GM18861 (cell line): ENCODE data around the gene UBA3.

Experiments used
- ATAC-seq: cut with Tn5 transposase; IDR thresholded peaks from one replicate; pipeline ENCODE4 v1.9.1; 2021; ENCODE audit not compliant: unreplicated experiment

The UBA3 gene

DNA sequence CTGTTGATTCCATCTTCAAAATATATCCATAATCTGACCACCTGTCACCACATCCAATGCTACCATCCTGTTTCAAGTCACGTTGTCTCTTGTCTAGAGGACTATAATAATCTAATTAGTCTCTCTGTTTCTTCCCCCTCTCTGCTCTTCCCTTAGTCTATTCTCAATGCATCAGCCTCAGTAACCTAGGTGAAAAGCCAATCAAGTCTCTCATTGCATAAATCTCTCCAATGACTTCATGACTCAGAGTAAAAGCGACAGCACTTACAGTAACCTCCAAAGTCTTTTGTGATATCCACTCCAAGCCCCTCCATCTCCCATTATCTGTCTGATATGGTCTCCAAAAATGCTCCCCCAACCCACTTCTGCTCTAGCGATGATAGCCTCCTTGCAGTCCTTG is 7.2 kb downstream of the UBA3 start:
- ATAC-seq = no peak

- ATAC-seq = no peak
These were observed 14.0 kb downstream of the UBA3 start for GRCh38 chr3:69066121-69066520.

DNA sequence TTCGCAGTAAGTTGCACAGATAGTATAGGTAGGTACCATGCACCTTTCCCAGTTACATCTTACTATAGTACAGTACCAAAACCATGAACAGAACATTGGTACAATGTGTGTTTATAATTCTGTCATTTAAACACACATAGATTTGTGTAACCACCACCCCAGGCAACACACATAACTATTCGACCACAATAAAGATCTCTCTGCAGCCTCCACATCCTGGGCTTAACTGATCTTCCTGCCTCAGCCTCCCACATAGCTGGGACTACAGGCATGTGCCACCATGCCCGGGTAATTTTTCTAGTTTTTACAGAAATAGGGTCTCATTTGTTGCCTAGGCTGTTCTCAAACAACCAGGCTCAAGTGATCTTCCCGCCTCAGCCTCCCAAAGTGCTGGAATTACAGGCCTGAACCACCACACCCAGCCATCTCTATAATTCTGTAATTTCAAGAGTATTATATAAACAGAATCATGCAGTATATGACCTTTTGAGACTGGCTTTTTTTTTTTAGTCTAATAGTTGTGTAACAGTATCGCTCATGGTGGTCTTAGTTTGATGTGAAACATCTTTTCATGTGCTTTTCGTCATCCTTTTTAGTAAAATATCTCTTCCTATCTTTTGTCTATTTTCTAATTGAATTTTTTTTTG is 14.7 kb downstream of the UBA3 start:
- ATAC-seq = no peak

GRCh38 chr3:69063636-69064035 is 16.5 kb downstream of the UBA3 start:
- no peak for ATAC-seq

DNA sequence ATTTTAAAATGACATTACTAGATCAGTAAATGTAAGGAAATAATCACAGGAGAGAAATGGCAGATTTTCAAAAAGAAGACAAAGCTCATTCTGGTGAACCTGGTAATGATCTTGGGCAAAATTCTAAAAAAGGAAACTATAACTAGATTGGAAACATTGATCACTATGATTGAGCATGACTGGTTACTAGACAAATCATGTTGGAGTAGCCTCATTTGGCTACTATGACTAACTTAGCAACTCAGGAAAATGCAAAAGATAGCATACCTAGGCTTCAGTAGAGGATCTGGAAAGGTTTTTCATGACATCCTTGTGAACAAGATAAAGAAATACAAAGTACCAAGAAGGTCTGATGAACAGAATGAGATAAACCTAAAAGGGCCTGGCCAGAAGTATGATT is 20.5 kb downstream of the UBA3 start:
- ATAC-seq = no peak

DNA sequence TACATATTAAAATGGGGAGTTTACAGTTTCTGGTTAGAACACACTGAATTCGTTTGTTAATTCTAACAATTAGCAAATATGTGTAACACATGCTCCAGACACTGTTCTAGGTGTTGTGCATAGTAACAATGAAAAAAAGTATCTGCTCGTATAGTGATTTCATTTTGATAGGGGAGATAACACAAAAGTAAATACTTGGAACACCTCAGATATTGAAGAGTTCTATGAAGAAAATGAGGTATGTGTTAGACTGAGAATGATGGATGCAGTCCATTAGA is 21.3 kb downstream of the UBA3 start:
- ATAC-seq = no peak

DNA sequence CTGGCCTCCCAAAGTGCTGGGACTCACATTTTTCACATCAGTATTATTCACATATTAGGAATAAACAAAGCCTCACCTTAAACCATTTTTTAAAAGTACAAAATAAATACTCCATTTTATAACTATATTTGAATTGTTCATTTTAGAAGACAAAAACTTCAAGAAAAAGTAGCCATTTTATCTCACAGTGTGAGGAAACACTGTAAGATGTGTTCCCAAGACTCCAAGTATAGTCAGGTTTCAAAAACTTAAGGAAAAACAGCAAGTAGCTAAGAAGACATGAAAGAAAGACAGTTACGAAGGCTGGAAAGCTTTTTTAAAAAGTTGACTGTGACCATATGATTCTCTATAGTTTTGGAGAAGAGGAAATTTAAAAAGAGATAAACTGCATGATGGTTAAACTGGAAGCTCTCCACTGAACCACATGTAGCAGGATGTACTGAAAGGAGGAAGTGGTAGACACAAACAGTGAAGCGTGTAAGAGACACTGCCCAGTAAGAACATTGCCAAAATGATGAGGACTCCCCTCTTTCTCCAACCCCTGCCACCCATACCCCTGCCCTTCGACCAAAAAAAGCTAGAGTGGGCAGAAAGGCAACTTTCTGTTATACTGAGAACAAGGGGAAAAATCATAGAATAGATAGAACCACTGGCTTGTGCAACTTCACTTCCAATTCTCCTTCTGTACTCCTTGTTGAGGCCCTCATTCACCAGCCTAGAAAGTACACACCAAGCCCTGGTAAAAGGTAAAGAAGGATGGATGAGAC is 21.8 kb downstream of the UBA3 start:
- peak; percentile 99 for ATAC-seq

GRCh38 chr3:69052472-69052898 is 27.7 kb downstream of the UBA3 start:
- ATAC-seq = peak; percentile 1

- peak; percentile 96 for ATAC-seq
These were observed 28.3 kb downstream of the UBA3 start, which contains the start of gene TMF1 for GRCh38 chr3:69051756-69052471. Gene TMF1 (minus strand): TSS chr3:69052333. CDS start chr3:69052086, 247 bp downstream.

- no peak for ATAC-seq
These were observed 31.2 kb downstream of the UBA3 start for GRCh38 chr3:69048990-69049389.

- ATAC-seq = no peak
These were observed 35.6 kb downstream of the UBA3 start for GRCh38 chr3:69044608-69045007.

DNA sequence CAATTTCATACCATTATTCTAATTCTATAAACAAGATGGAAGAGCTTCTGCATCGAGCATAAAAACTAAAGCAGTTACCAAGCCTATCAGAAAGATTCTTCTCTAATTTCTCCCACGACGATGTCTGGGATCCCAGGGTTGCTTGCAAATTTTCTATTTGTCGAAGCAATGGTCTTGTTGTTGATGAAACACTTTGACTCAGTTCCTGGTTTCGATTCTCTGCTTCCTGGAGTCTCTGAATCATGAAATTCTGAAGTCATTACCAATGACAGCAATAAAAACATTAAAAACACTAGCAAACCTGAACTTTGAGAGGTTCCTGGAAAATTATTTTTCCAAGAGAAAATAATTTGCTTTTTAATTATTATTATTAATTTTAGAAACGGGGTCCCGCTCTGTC is 46.7 kb downstream of the UBA3 start:
- no peak for ATAC-seq

DNA sequence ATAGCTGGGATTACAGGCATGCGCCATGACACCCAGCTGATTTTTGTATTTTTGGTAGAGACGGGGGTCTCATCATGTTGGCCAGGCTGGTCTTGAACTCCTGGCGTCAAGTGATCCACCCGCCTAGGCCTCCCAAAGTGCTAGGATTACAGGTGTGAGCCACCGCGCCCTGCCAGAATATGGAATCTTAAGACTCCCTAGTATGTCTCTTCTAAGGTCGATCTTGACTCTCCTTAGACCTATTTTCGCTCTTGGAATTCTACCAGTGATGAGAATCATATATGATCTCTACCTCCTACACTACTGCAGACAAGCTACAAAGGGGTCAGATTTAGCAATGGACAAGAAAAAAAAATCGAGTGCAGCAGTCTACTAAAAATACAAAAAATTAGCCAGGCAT is 47.4 kb downstream of the UBA3 start:
- no peak for ATAC-seq

- ATAC-seq = no peak
These were observed 48.0 kb downstream of the UBA3 start for GRCh38 chr3:69032142-69032541.

DNA sequence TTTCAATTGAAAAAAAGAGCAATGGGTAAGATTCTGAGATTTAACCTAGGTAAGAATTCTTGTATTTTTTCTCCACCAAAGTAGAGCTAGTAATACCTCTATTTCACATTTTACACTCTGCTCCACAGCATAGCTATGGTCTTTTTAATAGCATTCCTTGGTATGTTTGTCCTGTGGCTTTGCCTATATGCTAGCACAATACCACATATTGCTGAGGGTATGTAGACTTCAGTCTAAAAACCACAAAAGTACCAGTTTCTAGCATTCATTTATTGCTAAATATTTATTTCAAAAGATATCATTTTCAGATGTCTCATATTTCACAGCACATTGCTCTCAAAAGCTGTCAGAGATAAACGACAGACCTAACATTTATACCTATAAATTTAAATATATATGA is 48.5 kb downstream of the UBA3 start:
- no peak for ATAC-seq

DNA sequence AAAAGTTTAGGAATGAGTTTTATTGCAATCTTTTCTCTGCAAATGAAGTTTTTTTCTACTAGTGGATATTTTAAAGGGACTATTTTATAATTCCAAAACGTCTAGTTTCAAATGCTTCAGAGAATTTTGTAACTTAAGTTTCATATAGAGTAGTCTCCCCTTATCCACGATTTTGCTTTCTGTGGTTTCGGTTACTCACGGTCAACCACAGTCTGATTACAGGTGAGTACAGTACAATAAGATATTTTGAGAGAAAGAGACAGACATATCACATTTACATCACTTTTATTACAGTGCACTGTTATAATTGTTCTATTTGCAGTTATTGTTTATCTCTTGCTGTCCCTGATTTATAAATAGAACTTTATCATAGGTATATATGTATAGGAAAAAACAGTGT is 59.3 kb downstream of the UBA3 start:
- no peak for ATAC-seq

GRCh38 chr3:69020424-69020823 is 59.7 kb downstream of the UBA3 start:
- no peak for ATAC-seq

GRCh38 chr3:69016901-69017300 is 63.3 kb downstream of the UBA3 start:
- ATAC-seq = no peak

GRCh38 chr3:69016102-69016501 is 64.1 kb downstream of the UBA3 start:
- ATAC-seq = no peak

DNA sequence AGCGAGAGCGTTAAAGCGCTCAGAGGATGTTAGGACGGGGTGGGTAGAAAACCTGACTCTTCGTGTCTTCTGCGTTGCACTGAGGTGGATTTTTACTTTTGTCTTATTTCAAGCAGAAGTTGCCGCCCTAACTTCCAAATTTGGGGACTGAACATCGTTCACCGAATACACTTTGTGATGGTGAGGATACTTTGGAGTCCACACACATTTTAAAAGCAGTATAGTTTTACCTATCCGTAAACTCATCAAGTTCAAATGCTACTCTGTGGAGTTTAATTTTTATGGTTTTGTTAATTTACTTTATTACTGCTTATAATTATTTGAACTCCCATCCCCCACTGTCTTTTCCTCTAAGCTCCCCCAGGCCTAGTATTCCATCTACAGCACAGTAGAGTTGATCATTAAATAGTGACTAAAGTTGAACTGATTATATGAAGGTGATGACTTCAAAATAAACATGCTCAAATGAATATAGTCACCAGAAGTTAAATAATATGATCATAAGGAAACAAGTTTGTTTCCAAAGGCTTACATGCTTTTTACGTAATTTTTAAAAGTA is 66.1 kb downstream of the UBA3 start:
- ATAC-seq = no peak

- peak; percentile 66 for ATAC-seq
These were observed 66.7 kb downstream of the UBA3 start, which contains the start of gene EOGT for GRCh38 chr3:69013253-69014021. Gene EOGT (minus strand): TSS chr3:69013684. CDS start chr3:69009846, 3,838 bp downstream.
